SU-DHL-6 (cell line): ENCODE results near the gene GREM2.

ENCODE experiments used
- H2AFZ ChIP-seq: fragments of 200-600 bp; sonication (generic); 2 replicates; pipeline ENCODE4 v1.6.1; 2014; ENCODE audit warnings: low read depth, mild to moderate bottlenecking, moderate library complexity, mixed read lengths, antibody characterized with exemption, low read length; ENCODE audit not compliant: severe bottlenecking
- H3F3A ChIP-seq: fragments of 200-600 bp; shearing (Covaris generic); 2 replicates; pipeline ENCODE4 v1.6.0; 2016; ENCODE audit warnings: antibody characterized with exemption, mild to moderate bottlenecking; ENCODE audit not compliant: insufficient read depth
- H3K27ac ChIP-seq: fragments of 200-600 bp; sonication (generic); 2 replicates; pipeline ENCODE4 v1.5.1; 2016; ENCODE audit warnings: low read depth, mild to moderate bottlenecking, low read length, moderate library complexity, mixed read lengths
- H3K27me3 ChIP-seq: fragments of 200-600 bp; sonication (generic), shearing (Covaris generic); 2 replicates; pipeline ENCODE4 v1.6.0; 2014; ENCODE audit warnings: mild to moderate bottlenecking, low read length
- H3K36me3 ChIP-seq: fragments of 200-600 bp; sonication (generic); 2 replicates; pipeline ENCODE4 v1.6.1; 2014; ENCODE audit warnings: mild to moderate bottlenecking, low read length, mixed read lengths
- H3K4me2 ChIP-seq: fragments of 300-600, 200-600 bp; shearing (Covaris generic), sonication (generic); 2 replicates; pipeline ENCODE4 v1.6.0; 2014; ENCODE audit warnings: low read length, low read depth, mild to moderate bottlenecking; ENCODE audit not compliant: poor library complexity, severe bottlenecking
- H3K4me3 ChIP-seq: fragments of 200-600 bp; sonication (generic); 2 replicates; pipeline ENCODE4 v1.5.1; 2014; ENCODE audit warnings: antibody characterized with exemption, low read length, mild to moderate bottlenecking, mixed read lengths; ENCODE audit not compliant: insufficient read depth, poor library complexity, severe bottlenecking
- H3K79me2 ChIP-seq: fragments of 200-600 bp; sonication (generic); 2 replicates; pipeline ENCODE4 v1.6.1; 2014; ENCODE audit warnings: mild to moderate bottlenecking, low read length, moderate library complexity; ENCODE audit not compliant: insufficient read depth
- H3K9ac ChIP-seq: fragments of 200-600 bp; sonication (generic); 2 replicates; pipeline ENCODE4 v1.7.0; 2014; ENCODE audit warnings: mild to moderate bottlenecking, low read length
- H3K9me2 ChIP-seq: fragments of 200-600 bp; sonication (generic); replicated peaks from 2 replicates; pipeline ENCODE4 v1.6.1; 2014; ENCODE audit warnings: low read length; ENCODE audit not compliant: insufficient read depth
- H3K9me3 ChIP-seq: fragments of 200-600 bp; sonication (generic); 2 replicates; pipeline ENCODE4 v1.6.1; 2014; ENCODE audit warnings: low read length, mixed read lengths; ENCODE audit not compliant: insufficient read depth
- H4K20me1 ChIP-seq: fragments of 200-600 bp; sonication (generic); 2 replicates; pipeline ENCODE4 v1.6.1; 2014; ENCODE audit warnings: low read depth, mild to moderate bottlenecking, antibody characterized with exemption, low read length, moderate library complexity, mixed read lengths
- EZH2phosphoT487 ChIP-seq: fragments of 200-600 bp; sonication (generic), shearing (Covaris generic); conservative IDR thresholded peaks from 2 replicates; pipeline ENCODE4 v1.6.1; 2018; ENCODE audit warnings: mild to moderate bottlenecking, antibody characterized with exemption, low read length, moderate library complexity, mixed read lengths
- TF ChIP-seq, protein P1 (sequence below): fragments of 200-600 bp; sonication (generic); IDR thresholded peaks from one replicate; pipeline ENCODE4 v1.5.1; 2017; ENCODE audit warnings: antibody characterized with exemption, mild to moderate bottlenecking, low read length, moderate library complexity; ENCODE audit not compliant: insufficient read depth, poor library complexity, severe bottlenecking

The GREM2 gene

DNA sequence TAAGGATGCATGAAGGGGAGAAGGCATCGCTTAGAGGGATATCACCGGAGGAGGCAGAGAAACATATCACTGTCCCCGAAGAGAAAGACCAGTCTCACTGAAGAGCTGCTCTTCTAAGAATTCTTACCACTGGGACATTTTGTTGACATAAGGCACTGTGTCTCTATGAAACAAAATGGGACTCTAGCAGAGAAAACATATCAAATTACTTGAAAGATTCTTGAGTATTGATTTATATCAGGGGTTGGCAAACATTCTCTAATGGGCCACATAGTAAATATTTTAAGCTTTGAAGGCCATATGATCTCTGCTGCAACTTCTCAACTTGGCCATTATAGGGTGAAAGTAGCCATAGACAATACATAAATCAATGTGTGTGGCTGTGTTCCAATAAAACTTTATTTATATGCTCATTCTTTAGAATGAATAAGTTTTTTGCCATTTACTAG lies 41.0 kb upstream of the GREM2 start:
- H3K9me3 ChIP-seq: no peaks in the 10 kb centered on the region
- no peak overlapping the region for H3K9ac ChIP-seq
- no peaks in the 10 kb centered on the region for H3F3A ChIP-seq
- no peak for TF ChIP-seq EZH2phosphoT487
- TF ChIP-seq, protein P1, sequence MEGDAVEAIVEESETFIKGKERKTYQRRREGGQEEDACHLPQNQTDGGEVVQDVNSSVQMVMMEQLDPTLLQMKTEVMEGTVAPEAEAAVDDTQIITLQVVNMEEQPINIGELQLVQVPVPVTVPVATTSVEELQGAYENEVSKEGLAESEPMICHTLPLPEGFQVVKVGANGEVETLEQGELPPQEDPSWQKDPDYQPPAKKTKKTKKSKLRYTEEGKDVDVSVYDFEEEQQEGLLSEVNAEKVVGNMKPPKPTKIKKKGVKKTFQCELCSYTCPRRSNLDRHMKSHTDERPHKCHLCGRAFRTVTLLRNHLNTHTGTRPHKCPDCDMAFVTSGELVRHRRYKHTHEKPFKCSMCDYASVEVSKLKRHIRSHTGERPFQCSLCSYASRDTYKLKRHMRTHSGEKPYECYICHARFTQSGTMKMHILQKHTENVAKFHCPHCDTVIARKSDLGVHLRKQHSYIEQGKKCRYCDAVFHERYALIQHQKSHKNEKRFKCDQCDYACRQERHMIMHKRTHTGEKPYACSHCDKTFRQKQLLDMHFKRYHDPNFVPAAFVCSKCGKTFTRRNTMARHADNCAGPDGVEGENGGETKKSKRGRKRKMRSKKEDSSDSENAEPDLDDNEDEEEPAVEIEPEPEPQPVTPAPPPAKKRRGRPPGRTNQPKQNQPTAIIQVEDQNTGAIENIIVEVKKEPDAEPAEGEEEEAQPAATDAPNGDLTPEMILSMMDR: no peak
- H3K27me3 ChIP-seq: no peaks in the 10 kb centered on the region
- no peaks in the 10 kb centered on the region for H4K20me1 ChIP-seq
- no peaks in the 10 kb centered on the region for H3K9me2 ChIP-seq
- H3K4me2 ChIP-seq: no peak overlapping the region
- H2AFZ ChIP-seq: no peak overlapping the region
- no peaks in the 10 kb centered on the region for H3K79me2 ChIP-seq
- no peak overlapping the region for H3K4me3 ChIP-seq
- H3K36me3 ChIP-seq: no peaks in the 10 kb centered on the region
- H3K27ac ChIP-seq: no peak overlapping the region

DNA sequence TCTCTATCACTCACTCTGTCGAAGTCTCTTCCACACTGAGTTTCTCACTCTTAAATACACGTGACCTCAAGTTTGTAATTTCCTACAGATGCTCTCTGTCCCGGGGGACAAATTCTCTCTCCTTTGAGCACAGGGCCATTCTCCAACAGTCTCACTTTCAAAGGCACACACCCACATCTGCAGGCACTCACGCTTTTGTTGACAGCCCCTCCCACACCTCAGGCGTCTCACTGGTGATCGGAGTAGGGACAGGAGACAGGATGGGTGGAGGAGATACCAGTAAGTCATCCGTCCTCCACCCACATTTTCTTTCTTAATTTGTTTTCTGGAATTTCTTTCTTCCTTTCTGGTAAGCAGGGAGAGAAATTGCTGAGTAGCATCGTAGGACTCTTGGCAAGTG lies 40.6 kb upstream of the GREM2 start:
- no peak overlapping the region for H3K27ac ChIP-seq
- no peak overlapping the region for H3K4me3 ChIP-seq
- no peak overlapping the region for H2AFZ ChIP-seq
- H3K9me2 ChIP-seq: no peaks in the 10 kb centered on the region
- no peak overlapping the region for H3K9ac ChIP-seq
- no peaks in the 10 kb centered on the region for H3K79me2 ChIP-seq
- TF ChIP-seq, protein P1: no peak
- TF ChIP-seq EZH2phosphoT487: no peak
- no peaks in the 10 kb centered on the region for H3K36me3 ChIP-seq
- H3K27me3 ChIP-seq: no peaks in the 10 kb centered on the region
- no peaks in the 10 kb centered on the region for H3F3A ChIP-seq
- no peaks in the 10 kb centered on the region for H3K9me3 ChIP-seq
- no peaks in the 10 kb centered on the region for H4K20me1 ChIP-seq
- H3K4me2 ChIP-seq: no peak overlapping the region

DNA sequence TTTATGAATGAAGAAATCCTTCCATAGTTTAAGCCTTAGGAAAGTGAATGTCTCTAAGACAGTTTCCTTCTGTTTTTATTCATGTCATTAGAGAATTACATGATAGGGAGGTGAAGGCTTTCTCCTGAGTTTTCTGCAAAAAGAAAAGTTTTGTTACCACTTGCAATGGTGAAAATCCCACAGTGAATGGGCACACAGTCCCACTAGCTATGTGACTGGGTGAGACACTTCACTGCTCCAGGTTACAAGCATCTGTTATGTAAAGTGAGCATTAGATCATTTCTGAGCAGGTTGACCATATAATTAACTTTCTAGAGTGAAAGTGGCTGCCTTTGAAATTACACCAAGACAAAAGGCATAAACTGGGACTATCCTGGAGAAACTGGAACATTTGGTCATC lies 38.9 kb upstream of the GREM2 start:
- Histone ChIP-seq H3K27ac (no peak overlapping the region), H3K9me2 (no peaks in the 10 kb centered on the region), H3K79me2 (no peaks in the 10 kb centered on the region), H3K4me3 (no peak overlapping the region), H3K9me3 (no peaks in the 10 kb centered on the region), H4K20me1 (no peaks in the 10 kb centered on the region), H3K36me3 (no peaks in the 10 kb centered on the region), H3F3A (no peaks in the 10 kb centered on the region), H2AFZ (no peak overlapping the region), H3K9ac (no peak overlapping the region), H3K27me3 (no peaks in the 10 kb centered on the region), H3K4me2 (no peak overlapping the region)
- TF ChIP-seq, protein P1: no peak
